GM21526 (cell line): ENCODE measurements around the gene SKIC8.
"Not testable (repeated sequence)": the region's sequence is repeated elsewhere in the genome, so short reads cannot be mapped to it uniquely, and the experiment has no call there.

Experiments used
- ATAC-seq: cut with Tn5 transposase; IDR thresholded peaks from one replicate; pipeline ENCODE4 v1.9.1; 2021; ENCODE audit warnings: moderate library complexity; ENCODE audit not compliant: unreplicated experiment, low FRiP score

Gene SKIC8

DNA sequence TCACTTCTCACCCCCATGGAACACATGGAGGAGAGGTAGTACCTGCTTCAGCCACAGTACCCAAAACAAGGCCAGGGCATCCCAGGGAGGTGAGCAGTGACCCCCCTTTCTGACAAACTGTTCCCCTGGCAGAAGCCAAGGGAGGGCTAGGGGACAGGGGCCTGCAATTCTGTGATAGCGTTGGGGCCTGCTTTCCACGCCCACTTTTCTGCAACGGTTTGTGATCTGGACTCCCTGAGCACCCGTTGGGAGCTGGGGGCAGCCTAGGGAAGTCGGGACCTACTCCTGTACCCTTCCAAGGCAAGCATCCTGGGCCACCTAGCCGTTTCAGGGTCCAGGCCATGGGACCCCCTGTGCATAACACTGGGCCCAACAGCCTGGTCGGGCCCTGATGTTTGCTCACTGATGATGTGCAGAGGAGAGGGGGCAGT, 36.0 kb downstream of the SKIC8 start:
- ATAC-seq, result no peak

- no peak for ATAC-seq
Measured at GRCh38 chr15:78261062-78261461, 38.3 kb downstream of the SKIC8 start.

GRCh38 chr15:78260489-78260888, 38.9 kb downstream of the SKIC8 start:
- no peak for ATAC-seq

DNA sequence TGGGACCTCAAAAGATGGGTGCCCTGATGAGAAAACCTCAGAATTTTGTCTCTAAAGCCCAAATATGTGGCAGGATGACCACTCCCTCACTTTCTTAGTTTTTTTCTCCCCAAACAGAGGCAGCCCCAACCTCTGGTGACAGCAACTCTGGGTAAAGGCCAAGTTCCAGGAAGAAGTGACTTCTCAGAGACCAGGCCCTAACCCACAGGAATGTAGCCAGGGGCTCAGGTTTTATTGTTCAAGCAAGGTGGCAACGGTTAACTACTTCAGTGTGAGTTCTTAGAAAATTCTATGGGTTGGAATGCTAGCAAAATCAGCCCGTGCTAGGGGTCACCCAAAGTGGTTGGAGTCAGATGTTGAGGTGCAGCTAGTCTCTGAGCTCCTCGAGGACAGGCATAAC, 40.2 kb downstream of the SKIC8 start:
- ATAC-seq, result no peak

GRCh38 chr15:78257681-78258080, 41.7 kb downstream of the SKIC8 start:
- ATAC-seq, result no peak

- ATAC-seq, result no peak
Measured at GRCh38 chr15:78256044-78256437, 43.4 kb downstream of the SKIC8 start.

DNA sequence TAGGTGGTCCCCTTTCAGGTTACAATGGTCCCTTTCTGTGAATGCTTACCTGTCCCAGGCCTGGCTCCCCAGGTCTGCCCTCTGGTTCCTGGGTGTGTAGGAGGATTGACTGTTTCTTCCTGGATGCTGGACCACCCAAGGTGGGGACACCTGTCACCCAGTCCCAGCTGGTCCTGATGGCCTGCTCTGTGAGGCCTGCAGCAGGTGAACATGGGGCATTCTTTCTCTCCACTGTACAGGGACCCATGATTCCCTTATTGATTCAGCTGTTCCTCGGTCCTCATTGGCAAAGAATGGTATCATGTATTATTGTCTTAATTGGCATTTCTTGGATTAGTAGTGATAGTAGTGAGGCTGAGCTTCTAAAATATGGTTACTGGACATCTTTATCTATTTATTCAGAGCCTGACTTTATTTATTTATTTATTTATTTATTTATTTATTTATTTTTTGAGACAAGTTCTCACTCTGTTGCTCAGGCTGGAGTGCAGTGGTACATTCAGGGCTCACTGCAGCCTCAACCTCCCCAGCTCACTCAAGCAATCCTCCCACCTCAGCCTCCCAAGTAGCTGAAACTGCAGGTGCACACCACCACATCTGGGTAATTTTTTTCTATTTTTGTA, 43.9 kb downstream of the SKIC8 start:
- no peak for ATAC-seq

DNA sequence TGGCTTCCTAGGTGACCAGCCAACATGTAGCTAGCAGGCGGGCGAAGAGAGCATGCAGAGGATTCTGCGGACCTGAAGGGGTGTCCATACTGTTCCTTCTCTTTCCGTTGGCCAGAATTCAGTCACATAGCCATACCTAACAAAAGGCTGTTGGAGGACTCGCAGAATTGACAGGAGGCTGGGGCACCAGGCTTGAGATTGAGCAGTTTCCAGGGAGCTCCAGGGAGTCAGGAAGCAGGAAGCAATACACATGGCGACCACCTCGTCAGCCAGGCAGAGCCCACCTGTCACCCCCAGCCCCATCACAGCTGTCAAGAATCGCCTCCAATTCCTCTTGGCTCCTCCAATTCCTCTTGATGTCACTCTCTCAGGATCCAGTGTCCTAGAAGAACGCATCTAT, 48.3 kb downstream of the SKIC8 start:
- ATAC-seq, result no peak

DNA sequence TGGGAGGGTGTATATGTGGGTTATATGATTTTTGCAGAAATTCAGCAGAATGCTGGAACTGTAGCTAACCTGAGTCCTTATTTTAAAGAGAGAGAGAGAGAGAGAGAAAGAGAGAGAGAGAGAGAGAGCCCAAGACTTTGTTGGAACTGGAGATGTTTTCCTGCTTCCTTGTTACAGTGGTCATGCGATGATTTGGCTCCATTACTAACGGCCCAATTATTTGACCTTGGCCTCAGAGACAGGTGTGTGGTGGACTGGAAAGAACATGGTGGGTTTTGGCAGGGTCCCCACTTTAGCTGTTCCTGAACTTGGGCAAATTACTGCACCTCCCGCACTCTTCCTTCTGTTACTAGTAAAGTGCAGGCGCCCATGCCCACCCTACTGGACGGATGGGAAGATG, 50.3 kb downstream of the SKIC8 start:
- ATAC-seq, result no peak

GRCh38 chr15:78247911-78248310, 51.5 kb downstream of the SKIC8 start:
- no peak for ATAC-seq

- ATAC-seq, result not testable (repeated sequence)
Measured at GRCh38 chr15:78245976-78246620, 53.3 kb downstream of the SKIC8 start.

GRCh38 chr15:78245392-78245791, 54.0 kb downstream of the SKIC8 start:
- ATAC-seq, result not testable (repeated sequence)

DNA sequence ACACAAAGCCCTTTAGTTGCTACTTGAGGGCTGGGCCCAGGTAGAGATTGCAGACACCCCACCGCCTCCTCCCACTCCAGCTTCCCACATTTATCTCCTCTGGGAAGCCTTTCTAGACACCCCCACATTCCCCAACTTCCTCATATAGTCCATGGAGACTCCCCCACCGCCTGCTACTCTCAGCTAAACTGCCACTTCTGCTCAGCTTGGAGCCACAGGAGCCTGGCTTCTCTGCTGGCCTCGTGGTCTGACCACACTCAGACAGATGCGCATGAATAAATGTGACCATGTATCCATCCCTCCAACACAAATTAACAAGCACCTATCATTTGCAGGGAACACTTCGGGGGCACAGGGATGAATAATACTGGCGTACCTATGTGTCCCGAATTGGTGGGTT, 54.5 kb downstream of the SKIC8 start:
- no peak for ATAC-seq

- no peak for ATAC-seq
Measured at GRCh38 chr15:78244101-78244500, 55.3 kb downstream of the SKIC8 start.

- no peak for ATAC-seq
Measured at GRCh38 chr15:78243491-78243941, 55.9 kb downstream of the SKIC8 start.

DNA sequence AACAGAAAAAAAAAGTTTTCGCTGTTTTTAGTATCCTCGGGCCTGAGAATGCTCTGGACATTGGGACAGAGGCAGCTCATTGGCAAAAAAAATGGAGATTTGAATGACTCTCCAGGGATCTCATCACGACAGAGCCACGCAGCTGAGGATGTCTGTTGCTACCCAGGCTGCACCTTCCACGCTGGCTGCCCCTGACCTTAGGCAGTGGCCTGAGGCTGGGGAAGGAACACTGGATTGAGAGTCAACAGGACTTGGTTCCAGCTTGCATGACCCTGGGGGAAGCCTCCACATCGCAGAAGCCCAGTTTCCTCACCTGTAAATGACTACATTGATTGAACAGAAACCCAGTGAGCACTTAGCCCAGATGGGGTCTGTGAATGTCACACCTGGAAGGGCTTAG, 56.4 kb downstream of the SKIC8 start:
- no peak for ATAC-seq

DNA sequence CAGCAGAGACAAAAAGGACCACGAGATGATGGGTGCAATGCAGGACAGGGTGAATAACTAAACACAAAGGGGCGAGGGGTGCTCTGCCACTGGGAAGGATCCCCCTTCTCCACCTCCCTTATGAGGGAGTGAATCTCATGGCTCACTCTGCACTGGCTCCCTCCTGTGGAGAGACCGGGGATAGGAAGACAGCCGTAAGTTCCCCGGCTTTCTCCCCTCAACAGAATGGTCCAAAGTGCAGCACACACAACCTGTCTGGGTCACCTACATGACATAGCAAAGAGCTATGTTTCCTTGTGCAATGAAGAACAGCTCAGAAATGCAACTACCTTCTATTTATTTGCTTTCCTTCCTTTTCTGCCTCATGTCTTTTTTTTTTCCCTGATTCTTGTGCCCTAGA, 57.3 kb downstream of the SKIC8 start:
- no peak for ATAC-seq

DNA sequence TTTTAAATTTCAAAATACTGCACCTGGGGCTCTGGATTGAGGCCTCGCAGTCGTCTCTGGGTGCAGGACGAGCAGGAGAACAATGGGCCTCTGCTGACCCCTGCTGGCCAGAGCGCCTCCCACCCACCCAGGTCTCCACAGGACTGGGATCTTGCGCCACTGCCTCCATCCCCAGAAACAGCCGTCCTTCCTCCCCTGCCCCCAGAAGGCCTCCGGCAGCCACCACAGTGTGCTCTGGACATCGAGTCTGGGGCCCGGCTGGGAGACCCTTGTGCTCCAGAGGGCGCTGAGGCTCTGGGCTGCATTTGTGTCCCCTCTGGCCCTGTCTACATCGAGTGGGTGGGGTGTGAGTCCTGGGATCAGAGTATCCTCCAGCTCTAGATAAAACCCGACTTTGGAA, 58.4 kb downstream of the SKIC8 start:
- no peak for ATAC-seq

- ATAC-seq, result no peak
Measured at GRCh38 chr15:78239811-78240210, 59.6 kb downstream of the SKIC8 start.

DNA sequence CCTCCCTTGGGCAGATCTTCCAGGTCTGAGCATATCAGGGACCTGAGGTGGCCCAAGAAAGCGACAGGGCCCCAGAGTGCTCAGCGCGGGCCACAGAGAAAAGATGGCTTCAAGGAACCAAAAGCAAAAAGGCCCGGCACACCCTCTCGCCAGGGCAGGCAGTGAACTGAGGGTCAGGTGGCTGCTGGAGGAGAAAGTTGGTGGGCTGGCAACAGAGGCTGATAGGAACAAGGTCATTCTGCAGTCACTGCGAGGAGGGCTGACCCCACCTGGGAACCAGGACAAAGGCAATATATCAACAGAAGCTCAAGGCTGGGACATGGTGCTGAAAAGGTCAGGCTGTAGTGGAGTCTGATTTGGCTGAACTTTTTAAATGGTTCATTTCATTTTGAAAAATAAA, 62.3 kb downstream of the SKIC8 start:
- no peak for ATAC-seq

DNA sequence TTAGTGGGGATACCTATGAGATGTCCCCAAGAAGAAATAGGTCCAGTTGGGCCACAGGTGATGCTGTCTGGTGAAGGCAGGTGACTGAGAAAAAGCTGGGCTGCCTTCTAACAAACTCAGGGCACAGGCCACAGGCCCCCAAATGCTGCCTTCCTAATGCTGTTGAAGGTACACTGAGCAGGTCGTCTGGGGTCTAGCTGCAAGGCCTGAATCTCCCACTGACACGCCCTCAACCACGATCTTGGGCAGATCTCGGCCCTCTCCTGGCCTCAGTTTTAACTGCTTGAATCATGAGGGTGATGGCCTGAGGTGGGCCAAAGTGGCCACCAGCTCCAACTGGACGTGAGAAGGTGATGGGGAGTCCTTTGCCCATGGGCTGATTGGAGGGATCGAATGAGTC, 62.9 kb downstream of the SKIC8 start:
- ATAC-seq, result no peak

- no peak for ATAC-seq
Measured at GRCh38 chr15:78234515-78235040, 64.8 kb downstream of the SKIC8 start, which contains the start of gene ACSBG1. TSS of gene ACSBG1 (minus strand) at chr15:78234565. CDS start at chr15:78234501, 64 bp downstream.
